Fibroblast of gingiva (primary cell): ENCODE results near the gene SCAF1.

ENCODE experiments used
- DNase-seq: peaks from one replicate; pipeline ENCODE4 v3.0.0-alpha.2; 2011; ENCODE audit warnings: low read depth

The SCAF1 gene

GRCh38 chr19:49643466-49643865, 1.5 kb downstream of the SCAF1 start:
- DNase-seq, result no peak

DNA sequence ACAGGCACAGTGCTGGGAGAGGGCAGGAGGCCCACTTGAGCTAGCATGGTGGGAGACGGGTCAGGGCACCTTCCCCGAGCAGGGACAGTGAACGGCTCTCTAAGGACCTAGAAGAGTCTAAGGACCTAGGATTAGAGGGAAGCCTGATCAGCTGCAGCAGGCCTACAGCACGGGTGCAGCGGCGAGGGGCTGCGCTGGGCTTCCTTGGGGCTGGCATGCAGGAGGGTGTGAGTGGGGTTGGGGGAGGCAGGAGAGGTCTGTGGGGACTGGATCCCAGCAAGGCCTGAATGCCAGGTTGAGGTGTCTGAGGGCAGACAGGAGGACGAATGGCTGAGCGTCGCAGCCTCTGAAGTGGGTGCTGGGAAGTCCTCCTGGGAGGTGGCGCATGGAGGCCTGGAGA, 3.6 kb downstream of the SCAF1 start:
- no peak for DNase-seq

DNA sequence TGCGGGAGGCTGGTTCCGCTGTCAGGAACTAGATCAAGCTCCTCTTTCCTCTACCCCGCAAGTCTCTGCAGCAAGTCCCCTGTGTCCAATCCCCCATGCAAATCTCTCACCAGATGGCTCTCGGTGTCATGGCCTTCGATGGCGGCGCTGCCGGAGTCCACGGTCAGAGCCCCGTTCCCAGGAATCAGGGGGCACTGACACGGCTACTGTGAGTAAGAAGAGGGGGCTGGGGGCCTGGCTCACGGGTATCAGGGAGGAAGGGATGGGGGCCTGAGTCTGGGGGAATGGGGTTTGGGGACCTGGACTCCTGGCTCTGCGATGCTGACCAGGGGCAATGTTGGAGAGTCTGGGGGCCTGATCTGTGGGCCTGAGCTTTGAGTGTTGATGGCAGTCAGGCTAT, 4.0 kb downstream of the SCAF1 start:
- DNase-seq, result no peak

GRCh38 chr19:49646586-49646985, 4.6 kb downstream of the SCAF1 start:
- no peak for DNase-seq

DNA sequence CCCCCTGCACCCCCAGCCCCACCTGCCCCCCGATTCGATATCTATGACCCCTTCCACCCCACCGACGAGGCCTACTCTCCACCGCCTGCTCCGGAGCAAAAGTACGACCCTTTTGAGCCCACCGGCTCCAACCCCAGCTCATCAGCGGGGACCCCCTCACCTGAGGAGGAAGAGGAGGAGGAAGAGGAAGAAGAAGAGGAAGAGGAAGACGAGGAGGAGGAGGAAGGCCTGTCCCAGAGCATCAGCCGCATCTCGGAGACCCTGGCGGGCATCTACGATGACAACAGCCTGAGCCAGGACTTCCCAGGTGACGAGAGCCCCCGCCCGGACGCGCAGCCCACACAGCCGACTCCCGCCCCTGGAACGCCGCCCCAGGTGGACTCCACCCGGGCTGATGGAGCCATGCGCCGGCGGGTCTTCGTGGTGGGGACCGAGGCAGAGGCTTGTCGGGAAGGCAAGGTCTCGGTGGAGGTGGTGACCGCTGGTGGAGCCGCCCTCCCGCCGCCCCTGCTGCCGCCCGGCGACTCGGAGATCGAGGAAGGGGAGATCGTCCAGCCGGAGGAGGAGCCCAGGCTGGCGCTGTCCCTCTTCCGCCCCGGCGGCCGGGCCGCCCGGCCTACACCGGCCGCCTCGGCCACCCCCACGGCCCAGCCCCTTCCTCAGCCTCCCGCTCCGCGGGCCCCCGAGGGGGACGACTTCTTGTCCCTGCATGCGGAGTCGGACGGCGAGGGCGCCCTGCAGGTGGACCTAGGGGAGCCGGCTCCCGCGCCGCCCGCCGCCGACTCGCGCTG, 9.2 kb downstream of the SCAF1 start:
- no peak for DNase-seq

GRCh38 chr19:49651820-49652550, 10.0 kb downstream of the SCAF1 start:
- DNase-seq, result no peak

GRCh38 chr19:49652551-49653465, 10.8 kb downstream of the SCAF1 start:
- no peak for DNase-seq

- no peak for DNase-seq
Measured at GRCh38 chr19:49653466-49653806, 11.4 kb downstream of the SCAF1 start.

- DNase-seq, result no peak
Measured at GRCh38 chr19:49654581-49654980, 12.6 kb downstream of the SCAF1 start.

DNA sequence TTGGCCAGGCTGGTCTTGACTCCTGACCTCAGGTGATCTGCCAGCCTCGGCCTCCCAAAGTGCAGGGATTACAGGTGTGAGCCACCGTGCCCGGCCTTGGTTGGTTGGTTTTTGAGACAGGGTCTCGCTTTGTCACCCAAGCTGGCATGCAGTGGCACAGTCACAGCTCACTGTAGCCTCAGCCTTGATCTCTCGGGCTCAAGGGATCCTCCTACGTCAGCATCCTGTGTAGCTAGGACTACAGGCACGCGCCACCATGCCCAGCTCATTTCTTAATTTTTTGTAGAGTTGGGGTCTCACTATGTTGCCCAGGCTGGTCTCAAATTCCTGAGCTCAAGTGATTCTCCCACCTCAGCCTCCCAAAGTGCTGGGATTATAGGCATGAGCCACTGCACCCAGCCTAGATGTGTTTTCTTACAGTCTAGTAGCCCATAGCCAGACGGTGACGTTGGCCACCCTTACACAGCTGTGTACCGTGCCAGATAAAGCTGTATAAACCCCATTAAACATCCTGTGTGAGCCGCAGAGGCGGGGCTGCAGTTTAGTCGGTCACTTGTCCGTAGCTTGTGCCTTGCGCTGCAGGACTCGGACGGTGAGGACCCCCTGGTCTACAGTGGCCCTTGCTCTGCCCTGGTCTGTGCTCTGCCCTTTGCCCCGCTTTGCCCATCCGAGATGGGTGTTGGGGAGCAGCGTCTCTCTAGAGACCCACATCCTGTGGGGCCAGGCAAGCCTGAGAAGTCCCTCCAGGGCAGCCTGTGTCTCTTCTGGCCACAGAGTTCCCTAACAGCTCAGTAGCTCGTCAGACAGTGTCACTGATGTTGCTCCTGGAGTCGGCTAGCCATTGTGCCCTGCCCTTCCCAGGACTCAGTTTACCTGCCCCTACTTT, 13.8 kb downstream of the SCAF1 start:
- no peak for DNase-seq

DNA sequence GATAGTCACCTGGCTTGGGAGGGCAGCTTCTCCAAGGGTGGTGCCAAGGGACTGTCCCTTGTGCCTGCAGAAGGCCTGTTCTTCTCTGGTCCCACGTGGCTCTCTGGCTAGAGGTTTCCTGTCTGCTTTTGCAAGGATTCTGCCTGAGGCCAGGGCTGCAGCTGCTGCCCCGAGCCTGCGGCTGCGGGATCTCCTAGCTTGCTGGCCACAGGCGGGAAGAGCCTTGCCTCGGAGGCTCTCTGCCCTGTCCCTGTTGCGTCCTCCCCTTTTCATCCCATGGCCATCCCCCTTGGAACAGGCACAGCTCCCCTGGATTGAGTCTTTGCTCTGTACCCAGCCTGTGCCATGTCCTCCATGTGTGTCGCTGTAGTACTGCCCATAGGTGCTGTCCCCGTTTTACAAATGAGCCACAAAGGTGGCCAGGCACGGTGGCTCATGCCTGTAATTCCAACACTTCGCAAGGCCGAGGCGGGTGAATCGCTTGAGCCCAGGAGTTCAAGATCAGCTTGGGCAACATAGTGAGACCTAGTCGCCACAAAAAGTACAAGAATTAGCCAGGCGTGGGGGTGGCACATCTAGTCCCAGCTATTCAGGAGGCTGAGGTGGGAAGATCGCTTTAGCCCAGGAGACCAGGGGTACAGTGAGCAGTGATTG, 14.6 kb downstream of the SCAF1 start:
- DNase-seq, result no peak

DNA sequence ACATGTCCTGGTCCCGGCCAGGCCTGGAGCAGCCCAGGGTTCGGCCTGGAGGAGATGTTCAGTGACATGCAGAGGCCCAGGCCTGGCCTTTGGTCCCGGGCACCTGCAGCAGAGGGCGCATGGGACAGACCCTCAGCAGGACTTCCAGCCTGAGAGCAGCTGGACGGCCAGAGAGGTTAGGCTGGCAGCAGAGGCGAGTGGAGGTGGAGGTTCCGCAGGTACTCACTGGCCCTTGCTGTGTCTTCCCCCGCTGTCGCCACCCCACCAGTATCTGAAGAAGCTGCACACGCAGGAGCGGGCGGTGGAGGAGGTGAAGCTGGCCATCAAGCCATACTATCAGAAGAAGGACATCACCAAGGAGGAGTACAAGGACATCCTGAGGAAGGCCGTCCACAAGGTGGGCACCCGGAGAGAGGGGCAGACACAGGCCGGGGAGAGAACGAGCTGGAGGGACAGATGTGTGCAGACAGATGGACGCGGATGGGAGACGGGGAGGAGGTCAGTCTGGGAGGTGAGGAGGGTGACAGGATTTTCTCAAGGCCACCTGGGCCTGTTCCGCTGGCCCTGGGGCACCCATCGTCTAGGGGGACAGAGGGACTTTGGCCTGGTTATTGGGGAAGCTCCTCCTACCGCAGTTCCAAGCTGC, 15.6 kb downstream of the SCAF1 start:
- DNase-seq, result no peak

DNA sequence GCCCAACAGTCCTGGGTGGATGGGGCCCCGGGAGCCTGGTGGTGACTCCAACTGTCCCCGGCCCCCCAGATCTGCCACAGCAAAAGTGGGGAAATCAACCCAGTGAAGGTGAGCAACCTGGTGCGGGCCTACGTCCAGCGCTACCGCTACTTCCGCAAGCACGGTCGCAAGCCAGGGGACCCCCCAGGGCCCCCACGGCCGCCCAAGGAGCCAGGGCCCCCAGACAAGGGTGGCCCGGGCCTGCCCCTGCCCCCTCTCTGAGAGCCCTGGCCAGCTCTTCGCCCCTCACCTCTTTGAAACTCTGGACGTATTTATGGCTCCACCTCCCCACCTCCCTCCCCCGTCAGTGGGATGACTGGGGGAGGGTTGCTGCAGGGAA, 16.1 kb downstream of the SCAF1 start:
- DNase-seq, result no peak

DNA sequence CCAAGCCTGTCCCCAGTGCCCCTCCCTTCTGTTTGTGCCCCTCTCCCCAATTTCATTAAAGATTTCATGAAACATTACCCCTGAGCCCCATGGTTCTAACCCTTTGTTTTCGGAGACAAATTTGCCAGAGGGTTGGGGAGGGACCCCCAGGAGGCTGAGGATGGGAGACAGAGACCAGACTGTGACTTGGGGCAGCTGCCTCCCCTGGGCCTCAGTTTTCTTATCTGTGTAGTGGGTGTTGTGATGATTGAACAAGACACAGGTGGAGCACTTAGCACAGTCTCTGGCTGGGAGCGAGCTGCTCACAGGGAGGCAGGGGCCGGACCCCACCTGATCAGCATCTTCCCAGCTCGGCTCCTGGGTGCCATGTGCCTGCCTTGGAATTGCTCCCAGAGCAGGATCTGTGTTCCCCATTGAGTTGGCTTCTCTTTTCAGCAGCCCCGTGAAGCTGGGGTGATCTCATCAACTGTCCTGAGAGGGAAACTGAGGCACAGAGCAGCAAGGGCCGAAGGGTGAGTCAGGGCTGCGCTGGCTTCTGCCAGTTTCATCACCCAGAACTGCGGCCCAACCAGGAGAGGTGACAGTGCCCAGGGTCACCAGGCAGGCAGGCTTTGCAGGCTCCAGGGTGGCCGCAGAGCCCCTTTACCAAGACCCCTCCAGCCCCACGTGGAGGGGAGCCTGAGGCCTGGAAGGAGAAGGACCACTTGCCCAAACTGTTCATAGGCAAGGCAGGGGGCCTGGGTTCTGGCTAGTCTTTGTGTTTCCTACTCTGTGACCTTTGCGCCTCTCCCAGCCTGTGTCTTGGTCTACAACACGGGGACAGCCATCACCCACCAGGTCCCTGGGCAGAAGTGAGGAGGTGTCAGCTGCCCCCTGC, 16.8 kb downstream of the SCAF1 start:
- DNase-seq, result no peak

DNA sequence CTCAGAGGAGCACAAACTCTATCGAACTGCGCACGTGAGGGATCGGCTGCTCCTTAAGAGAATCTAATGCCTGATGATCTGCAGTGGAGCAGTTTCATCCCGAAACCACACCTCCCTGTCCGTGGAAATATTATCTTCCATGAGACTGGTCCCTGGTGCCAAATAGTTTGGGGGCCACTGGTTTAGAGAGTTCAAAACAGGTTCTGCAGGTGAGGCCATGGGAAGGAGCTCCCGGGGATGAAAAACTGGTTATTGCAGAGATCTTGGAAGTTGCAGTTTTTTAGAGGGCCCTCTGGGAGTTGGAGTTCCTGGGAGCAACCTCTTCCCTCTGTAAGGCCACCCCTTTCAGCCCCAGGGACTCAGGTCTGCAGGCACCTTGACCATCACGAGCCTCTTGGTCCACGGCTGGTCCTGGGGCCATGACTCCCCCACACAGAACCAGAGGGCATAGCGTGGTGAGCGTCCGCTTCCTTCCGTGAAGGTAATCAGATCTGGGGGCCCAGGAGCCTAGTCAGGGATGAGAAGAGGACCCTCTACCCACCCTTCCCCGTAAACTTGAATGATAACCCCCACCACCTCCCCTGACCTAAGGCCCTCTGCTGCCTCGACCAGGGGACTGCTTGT, 18.4 kb downstream of the SCAF1 start:
- DNase-seq, result no peak

- DNase-seq, result no peak
Measured at GRCh38 chr19:49662011-49662410, 20.0 kb downstream of the SCAF1 start.

DNA sequence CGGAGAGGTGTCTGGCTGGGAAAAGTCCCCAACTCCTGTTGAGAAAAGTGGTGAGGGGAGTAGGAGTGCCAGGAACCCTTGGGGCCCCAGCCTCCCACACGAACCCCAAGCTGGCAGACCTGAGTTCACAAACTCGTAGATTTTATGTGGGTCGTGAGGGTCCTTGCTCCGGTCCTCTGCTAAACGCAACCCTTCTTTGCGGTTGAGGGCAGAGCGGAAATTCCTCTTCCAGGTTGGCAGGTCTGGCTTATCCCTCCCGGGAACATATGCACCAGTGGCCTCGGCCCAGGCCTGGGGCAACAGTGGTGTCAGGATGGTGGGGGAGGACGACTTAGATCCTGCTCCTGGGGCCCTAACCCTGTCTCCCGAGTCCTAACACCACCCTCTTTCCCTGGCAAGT, 21.2 kb downstream of the SCAF1 start:
- DNase-seq, result no peak

- peak; percentile 75 for DNase-seq
Measured at GRCh38 chr19:49664171-49665035, 22.4 kb downstream of the SCAF1 start.
